ENCODE measurements around the gene TLR9.

Gene TLR9

DNA sequence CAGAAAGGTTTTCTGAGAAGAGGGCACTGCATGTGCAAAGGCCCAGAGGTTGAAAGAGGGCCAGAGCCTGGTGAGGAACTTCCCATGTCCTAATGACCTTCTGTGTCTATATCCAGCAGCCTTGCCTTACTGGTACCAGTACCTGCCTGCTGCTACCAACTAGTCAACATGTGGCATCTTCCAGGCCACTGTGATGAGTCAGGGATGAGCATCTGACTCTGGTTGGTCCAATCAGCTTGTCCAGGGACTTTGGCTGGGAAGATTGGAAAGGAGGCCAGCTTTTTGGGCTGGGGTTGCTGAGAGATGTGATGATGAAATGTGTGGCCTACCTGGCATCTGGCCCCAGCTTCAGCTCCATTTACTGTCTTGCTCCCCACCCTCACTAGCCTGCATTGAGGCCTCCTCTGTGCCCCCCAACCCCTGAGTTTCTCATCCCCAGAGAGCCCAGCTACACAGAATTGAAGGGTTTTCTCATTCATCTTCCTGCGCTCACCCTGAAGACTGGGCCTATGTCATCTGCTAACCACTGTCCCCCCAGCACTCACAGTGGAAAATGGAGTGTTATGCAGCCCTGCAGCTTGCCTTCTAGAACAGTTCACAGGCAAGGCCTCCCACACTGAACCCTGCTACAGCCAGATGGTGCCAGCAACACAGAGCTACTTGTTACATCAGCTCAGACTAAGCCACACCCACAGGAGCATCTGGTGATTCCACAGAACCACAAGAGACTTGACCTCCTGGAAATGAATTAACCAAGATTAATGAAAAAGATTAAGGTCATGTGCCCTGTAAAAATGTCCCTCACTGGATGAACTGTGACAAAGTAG lies 14.8 kb upstream of the TLR9 start:
- TF ChIP-seq CTCF (IDR thresholded peaks at IDR 0.05; ENCODE audit: low read depth, low read length, missing control alignments): peak; percentile 14
- peak; percentile 87 for DNase-seq (ENCODE audit: low read depth)
- H3K4me3 ChIP-seq (ENCODE audit: low read depth, low read length): peak overlapping the region; percentile 70

- TF ChIP-seq CTCF (IDR thresholded peaks at IDR 0.05; ENCODE audit: low read depth, low read length, missing control alignments): peak; percentile 42
- no peak for DNase-seq (ENCODE audit: low read depth)
- peak within 1 kb of the TSS; percentile 70 for H3K4me3 ChIP-seq (ENCODE audit: low read depth, low read length)
These were observed 13.6 kb upstream of the TLR9 start, which contains the start of gene TWF2 for GRCh38 chr3:52238761-52239701. TWF2 (minus strand) TSS chr3:52239158; CDS start chr3:52239016, 142 bp downstream.

GRCh38 chr3:52238193-52238760 lies 12.8 kb upstream of the TLR9 start:
- peak overlapping the region; percentile 70 for H3K4me3 ChIP-seq (ENCODE audit: low read depth, low read length)
- no peak for DNase-seq (ENCODE audit: low read depth)
- TF ChIP-seq CTCF (IDR thresholded peaks at IDR 0.05; ENCODE audit: low read depth, low read length, missing control alignments): no peak

DNA sequence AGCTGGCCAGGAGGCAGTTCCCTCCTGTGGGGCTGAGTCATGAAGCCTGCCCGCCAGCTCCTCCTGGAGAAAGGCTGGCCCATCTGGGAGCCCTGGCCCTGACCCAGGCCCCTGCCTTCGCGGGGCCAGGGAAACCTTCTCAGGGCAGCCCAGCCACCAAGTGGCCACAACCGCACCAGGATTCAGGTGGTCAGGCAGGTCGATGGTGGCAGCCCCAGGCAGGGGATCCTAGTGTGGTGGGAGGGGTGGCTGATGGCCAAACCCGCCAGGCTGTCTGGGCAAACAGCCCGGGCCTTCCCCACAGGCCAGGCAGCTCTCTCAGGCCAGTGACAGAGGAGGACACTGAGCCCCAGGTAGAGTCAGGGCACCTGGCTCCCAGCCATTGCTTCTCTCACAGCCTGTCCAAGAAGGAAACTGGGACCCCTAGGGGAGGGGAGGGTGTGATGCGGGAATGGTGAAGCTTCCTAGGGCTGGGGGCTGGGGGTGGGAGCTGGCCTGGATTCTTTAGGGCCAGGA lies 12.3 kb upstream of the TLR9 start:
- peak overlapping the region; percentile 70 for H3K4me3 ChIP-seq (ENCODE audit: low read depth, low read length)
- no peak for TF ChIP-seq CTCF (IDR thresholded peaks at IDR 0.05; ENCODE audit: low read depth, low read length, missing control alignments)
- no peak for DNase-seq (ENCODE audit: low read depth)

DNA sequence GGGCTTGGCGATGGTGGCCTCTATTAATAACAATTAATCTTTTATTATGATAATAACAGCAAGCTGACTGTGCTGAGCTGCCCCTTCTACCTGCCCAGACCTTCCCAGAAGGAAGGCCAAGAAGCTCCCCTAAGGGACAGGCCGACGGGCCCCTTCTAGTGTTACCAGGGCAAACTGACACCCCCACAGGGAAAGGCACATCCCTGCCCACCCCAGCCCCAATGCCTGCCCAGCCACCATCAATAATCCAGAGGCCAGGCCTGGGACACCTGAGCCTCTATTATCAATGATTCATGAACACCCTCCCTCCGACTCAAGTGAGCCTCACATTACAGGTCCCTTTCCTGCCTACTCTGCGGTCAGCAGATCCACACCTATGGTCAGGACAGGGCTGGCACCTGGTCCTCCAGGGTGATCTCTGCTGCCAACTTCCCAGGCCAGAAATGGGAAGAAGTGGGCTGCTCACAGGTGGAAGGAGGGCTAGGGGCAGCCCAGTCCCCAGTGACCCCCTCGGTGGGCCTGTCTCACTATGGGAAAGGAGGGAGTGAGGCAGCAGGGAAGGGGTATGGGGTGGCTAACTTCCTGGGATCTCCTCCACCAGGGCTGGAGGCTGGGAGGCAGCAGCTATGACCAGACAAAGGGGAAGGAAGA lies 11.7 kb upstream of the TLR9 start:
- DNase-seq (ENCODE audit: low read depth): no peak
- H3K4me3 ChIP-seq (ENCODE audit: low read depth, low read length): peak overlapping the region; percentile 70

More for the DNA sequence above, 11.7 kb upstream of the TLR9 start:
- TF ChIP-seq CTCF (IDR thresholded peaks at IDR 0.05; ENCODE audit: low read depth, low read length, missing control alignments): no peak

Measured in GM12864 (cell line).